Transverse colon (tissue), 4 donors: Measurements from ENCODE around the gene TMEM161B. TPM values are rescaled to one million over a fixed set of nuclear protein-coding genes. Genes with fewer than 3 reads are reported as not detected.
"Not testable (repeated sequence)": the region's sequence is repeated elsewhere in the genome, so short reads cannot be mapped to it uniquely, and the experiment has no call there.

Experiments used
- DNase-seq: peaks from one replicate; pipeline ENCODE4 v3.0.0-alpha.2; 2019
- H3K27ac ChIP-seq, 4 donors: fragments of 200-600 bp; sonication (generic); 2 replicates each; pipeline ENCODE4 v1.5.1; 2016 to 2018; ENCODE audit warnings: inconsistent platforms in 4 of 4
- H3K27me3 ChIP-seq: fragments of 200-600 bp; sonication (generic); 2 replicates; pipeline ENCODE4 v1.5.1; 2017; ENCODE audit warnings: inconsistent platforms
- H3K36me3 ChIP-seq, 4 donors: fragments of 200-600 bp; sonication (generic); 2 replicates each; pipeline ENCODE4 v1.5.1; 2017 to 2019; ENCODE audit warnings: inconsistent platforms in 4 of 4
- H3K4me1 ChIP-seq, 4 donors: fragments of 200-600 bp; sonication (generic); 2 replicates each; pipeline ENCODE4 v1.5.1; 2017 to 2020; ENCODE audit warnings: inconsistent platforms in 4 of 4
- H3K4me3 ChIP-seq, 4 donors: fragments of 200-600 bp; sonication (generic); 1 replicate in 1 of 4; 2 replicates in 3 of 4; pipeline versions ENCODE4 v1.5.1 to v1.6.1; 2017 to 2019; ENCODE audit warnings: inconsistent platforms in 4 of 4
- H3K9me3 ChIP-seq, 2 donors: fragments of 200-600 bp; sonication (generic); 2 replicates each; pipeline ENCODE4 v1.5.1; 2017 to 2019; ENCODE audit warnings: inconsistent platforms in 2 of 2
- CTCF ChIP-seq, 5 experiments: fragments of 200-600 bp in 3 of 5; fragments of 450-650 bp in 2 of 5; sonication (generic) in 3 of 5; IDR thresholded peaks; 1 replicate in 2 of 5; 2 replicates in 3 of 5; pipeline ENCODE4 v1.5.1; 2016 to 2017; ENCODE audit warnings: antibody characterized with exemption in 5 of 5, inconsistent platforms in 3 of 5, mild to moderate bottlenecking in 2 of 5, moderate library complexity in 1 of 5
- EP300 ChIP-seq: sonication (generic); formaldehyde crosslinking; IDR thresholded peaks from one replicate; pipeline ENCODE4 v1.6.1; 2017; ENCODE audit warnings: antibody characterized with exemption, low read depth
- POLR2A ChIP-seq: fragments of 450-650 bp; IDR thresholded peaks from one replicate; pipeline ENCODE4 v1.6.1; 2016; ENCODE audit warnings: antibody characterized with exemption, mild to moderate bottlenecking, moderate library complexity
- POLR2AphosphoS5 ChIP-seq, 3 donors: sonication (generic); formaldehyde crosslinking; IDR thresholded peaks; one replicate each; pipeline ENCODE4 v1.6.1; 2016; ENCODE audit warnings: antibody characterized with exemption in 3 of 3
- WGBS, 2 donors: methylation state at CpG; one replicate each; pipeline ENCODE4 v1.1.5; 2018; ENCODE audit warnings: low coverage in 1 of 2; 5-methylcytosine and 5-hydroxymethylcytosine counted together
- in situ Hi-C, 4 donors: fragments of 200-750 bp; cut with MboI; loops; one replicate each; pipeline versions ENCODE4 v1.15.0 to v1.15.1; 2017; ENCODE audit warnings: low sequenced_read_pairs in 3 of 4, low pct_ligation_motif_present in 1 of 4, low pct_unique_long_range_greater_than_20kb in 1 of 4
- intact Hi-C: fragments of 100-400 bp; cut with DNase I; formaldehyde crosslinking; loops from one replicate; pipeline ENCODE4 v1.15.1; 2023; ENCODE audit warnings: low total_unique reads
- total RNA-seq, 4 donors: library from RNA; depleted of rRNA; stranded (reverse); fragments of >200 nt; gene quantifications; one replicate each; pipeline ENCODE4 v1.1.0, GENCODE V29; 2016

TMEM161B gene
- total RNA-seq, 4 donors from 2014 or later, result 19.5 to 40.8 (median 27.0) TPM

- H3K36me3 ChIP-seq, result no peaks in the 10 kb centered on the region
- in situ Hi-C loops, result no loop called here
- intact Hi-C loops, result no loop called here
- H3K27me3 ChIP-seq, result no peaks in the 10 kb centered on the region
- WGBS, 2 donors, result 59 to 67% methylated on average over 1 of the region's 1 CpG
- H3K4me3 ChIP-seq, result no peak overlapping the region
- H3K9me3 ChIP-seq, result no peaks in the 10 kb centered on the region
- H3K27ac ChIP-seq, result no peak overlapping the region
- TF ChIP-seq EP300 (no peak), CTCF (IDR thresholded peaks at IDR 0.05) (no peak), POLR2A (no peak), POLR2AphosphoS5 (IDR thresholded peaks at IDR 0.05) (no peak)
- H3K4me1 ChIP-seq, result peaks cover 0 to 30% (median 11%) of the 10 kb centered on the region in 4 donors
- no peak for DNase-seq
These were observed 23.3 kb downstream of the TMEM161B start for GRCh38 chr5:88245241-88245892.

- H3K27ac ChIP-seq, result no peak overlapping the region
- H3K4me1 ChIP-seq, result peaks cover 0 to 27% (median 11%) of the 10 kb centered on the region in 4 donors
- H3K4me3 ChIP-seq, result no peak overlapping the region
- no peak for DNase-seq
- intact Hi-C loops (no loop called here), in situ Hi-C loops (no loop called here)
- H3K27me3 ChIP-seq, result no peaks in the 10 kb centered on the region
- 94 to 100% methylated on average over 2 of the region's 2 CpGs for WGBS, 2 donors
- peaks cover 0 to 7% (median 0%) of the 10 kb centered on the region in 4 donors for H3K36me3 ChIP-seq
- TF ChIP-seq CTCF (IDR thresholded peaks at IDR 0.05), result no peak
- no peak for TF ChIP-seq EP300
- TF ChIP-seq POLR2A, result no peak
- no peak for TF ChIP-seq POLR2AphosphoS5 (IDR thresholded peaks at IDR 0.05)
- H3K9me3 ChIP-seq, result no peaks in the 10 kb centered on the region
These were observed 24.0 kb downstream of the TMEM161B start for GRCh38 chr5:88244686-88245085.

GRCh38 chr5:88243493-88243892 lies 25.2 kb downstream of the TMEM161B start:
- H3K4me3 ChIP-seq, in situ Hi-C loops, H3K9me3 ChIP-seq, H3K36me3 ChIP-seq, intact Hi-C loops, H3K27me3 ChIP-seq, H3K27ac ChIP-seq, DNase-seq: not testable (repeated sequence)
- peaks cover 0 to 27% (median 11%) of the 10 kb centered on the region in 4 donors for H3K4me1 ChIP-seq
- WGBS, 2 donors, result 74 to 85% methylated on average over 2 of the region's 2 CpGs

- Histone ChIP-seq H3K36me3 (peaks cover 0 to 9% (median 4%) of the 10 kb centered on the region in 4 donors), H3K4me1 (peaks cover 0 to 1% (median 0%) of the 10 kb centered on the region in 4 donors), H3K27me3 (no peaks in the 10 kb centered on the region), H3K27ac (no peak overlapping the region), H3K9me3 (no peaks in the 10 kb centered on the region), H3K4me3 (no peak overlapping the region)
- 81 to 92% methylated on average over 4 of the region's 4 CpGs for WGBS, 2 donors
- TF ChIP-seq CTCF (IDR thresholded peaks at IDR 0.05) (no peak), EP300 (no peak), POLR2A (no peak), POLR2AphosphoS5 (IDR thresholded peaks at IDR 0.05) (no peak)
- no peak for DNase-seq
- in situ Hi-C loops (no loop called here), intact Hi-C loops (no loop called here)
These were observed 29.9 kb downstream of the TMEM161B start for GRCh38 chr5:88238732-88239131.
